HCT116 (cell line): Measurements from ENCODE around the gene FICD. TPM values are rescaled to one million over a fixed set of nuclear protein-coding genes. Genes with fewer than 3 reads are reported as not detected.

Source experiments
- ATAC-seq: fragments of 200-7000 bp; cut with Tn5 transposase; 2 replicates; pipeline ENCODE4 v1.9.1; 2020; ENCODE audit warnings: mild to moderate bottlenecking, moderate library complexity
- BruUV-seq: library from RNA; stranded (reverse); fragments of 400-500 nt; replicated peaks from 2 replicates; lab custom pipeline; 2021; lab: Mats Ljungman, UMichigan
- CTCF ChIA-PET: fragments of 300-600 bp; sonication (Branson Sonifier 250); formaldehyde crosslinking; loops from one replicate; lab custom pipeline; 2021; ENCODE audit warnings: antibody characterized with exemption; lab: Charles Lee
- POLR2A ChIA-PET: fragments of 300-600, 350-600 bp; sonication (Branson Sonifier 250); formaldehyde crosslinking; loops from one replicate; lab custom pipeline; 2021; ENCODE audit warnings: antibody characterized with exemption; lab: Charles Lee
- RAD21 ChIA-PET, 2 experiments: fragments of 300-600 bp; sonication (Branson Sonifier 250); formaldehyde crosslinking; loops; one replicate each; lab custom pipeline; 2023; ENCODE audit warnings: low total read pairs in 2 of 2; ENCODE audit not compliant: uncharacterized antibody in 2 of 2, unreplicated experiment in 2 of 2, low non-redundant PET in 1 of 2; lab: Charles Lee
- DNase-seq: peaks from one replicate; pipeline ENCODE4 v3.0.0-alpha.2; 2010; ENCODE audit warnings: low read depth, low spot score
- H2AFZ ChIP-seq: fragments of 200-600 bp; shearing (Covaris generic), sonication (generic); 2 replicates; pipeline ENCODE4 v1.6.1; 2017; ENCODE audit warnings: low read depth, mixed run types, mixed read lengths, antibody characterized with exemption, low read length; ENCODE audit not compliant: poor library complexity, severe bottlenecking
- H3K27ac ChIP-seq: 2 replicates; pipeline ENCODE4 v1.5.1; 2012; ENCODE audit warnings: low read depth, low read length
- H3K27me3 ChIP-seq: fragments of 200-600 bp; sonication (generic); 2 replicates; pipeline ENCODE4 v1.6.1; 2016; ENCODE audit warnings: mixed run types, low read length, mixed read lengths; ENCODE audit not compliant: insufficient read depth
- H3K36me3 ChIP-seq, 2 experiments: fragments of 200-500 bp in 1 of 2; fragments of 200-600 bp in 1 of 2; sonication (Bioruptor generic) in 1 of 2; sonication (generic) in 1 of 2; 2 replicates each; pipeline versions ENCODE4 v1.5.1 to v1.6.1; 2014 to 2016; ENCODE audit warnings: low read length in 2 of 2, inconsistent platforms in 1 of 2, mixed read lengths in 1 of 2, mixed run types in 1 of 2; ENCODE audit not compliant: insufficient read depth in 2 of 2, control insufficient read depth in 1 of 2
- H3K4me1 ChIP-seq, 2 experiments: fragments of 200-600 bp in 1 of 2; sonication (generic) in 1 of 2; 2 replicates each; pipeline versions ENCODE4 v1.5.1 to v1.6.1; 2012 to 2017; ENCODE audit warnings: low read length in 2 of 2, inconsistent platforms in 1 of 2, mild to moderate bottlenecking in 1 of 2, mixed read lengths in 1 of 2, mixed run types in 1 of 2, moderate library complexity in 1 of 2; ENCODE audit not compliant: insufficient read depth in 2 of 2, control insufficient read depth in 1 of 2
- H3K4me2 ChIP-seq: fragments of 200-600 bp; sonication (generic); 2 replicates; pipeline ENCODE4 v1.6.1; 2017; ENCODE audit warnings: mixed run types, low read length, mixed read lengths
- H3K4me3 ChIP-seq, 2 experiments: fragments of 200-600 bp in 1 of 2; sonication (generic) in 1 of 2; replicated peaks in 1 of 2; 2 replicates each; pipeline ENCODE4 v1.5.1; 2011 to 2016; ENCODE audit warnings: low read length in 2 of 2, control low read depth in 1 of 2, low read depth in 1 of 2, mild to moderate bottlenecking in 1 of 2, mixed read lengths in 1 of 2, mixed run types in 1 of 2
- H3K79me2 ChIP-seq: fragments of 200-600 bp; sonication (generic); 2 replicates; pipeline ENCODE4 v1.6.1; 2017; ENCODE audit warnings: mild to moderate bottlenecking, mixed run types, low read length, moderate library complexity, mixed read lengths; ENCODE audit not compliant: insufficient read depth
- H3K9ac ChIP-seq: fragments of 200-600 bp; sonication (generic); 2 replicates; pipeline ENCODE4 v1.6.1; 2016; ENCODE audit warnings: low read length, mixed read lengths
- H3K9me2 ChIP-seq: fragments of 200-600 bp; sonication (generic), shearing (Covaris generic); 2 replicates; pipeline ENCODE4 v1.6.1; 2017; ENCODE audit warnings: mixed run types, mild to moderate bottlenecking, moderate library complexity; ENCODE audit not compliant: insufficient read depth
- H3K9me3 ChIP-seq, 2 experiments: fragments of 200-500 bp in 1 of 2; fragments of 200-600 bp in 1 of 2; sonication (Bioruptor generic) in 1 of 2; sonication (generic) in 1 of 2; 2 replicates each; pipeline ENCODE4 v1.6.1; 2014 to 2017; ENCODE audit warnings: low read length in 2 of 2, mixed read lengths in 2 of 2, inconsistent platforms in 1 of 2, low read depth in 1 of 2, mild to moderate bottlenecking in 1 of 2, mixed run types in 1 of 2, moderate library complexity in 1 of 2; ENCODE audit not compliant: control insufficient read depth in 1 of 2, insufficient read depth in 1 of 2
- H4K20me1 ChIP-seq: fragments of 200-600 bp; sonication (generic), shearing (Covaris generic); 2 replicates; pipeline ENCODE4 v1.6.1; 2017; ENCODE audit warnings: mixed run types, mild to moderate bottlenecking, moderate library complexity; ENCODE audit not compliant: insufficient read depth
- ATF3 ChIP-seq: IDR thresholded peaks from 2 replicates; pipeline ENCODE4 v1.6.1; 2012
- CBX3 ChIP-seq: IDR thresholded peaks from 2 replicates; pipeline ENCODE4 v1.6.1; 2012; ENCODE audit warnings: low read depth
- CEBPB ChIP-seq: IDR thresholded peaks from 2 replicates; pipeline ENCODE4 v1.6.1; 2012; ENCODE audit warnings: low read depth
- EGR1 ChIP-seq: IDR thresholded peaks from 2 replicates; pipeline ENCODE4 v1.6.1; 2012; ENCODE audit warnings: low read depth
- EZH2 ChIP-seq: fragments of 200-600 bp; sonication (generic); IDR thresholded peaks from 2 replicates; pipeline ENCODE4 v1.6.1; 2017; ENCODE audit warnings: antibody characterized with exemption, mixed run types
- FOSL1 ChIP-seq: IDR thresholded peaks from 2 replicates; pipeline ENCODE4 v1.6.1; 2012; ENCODE audit warnings: low read depth
- JUND ChIP-seq: IDR thresholded peaks from 2 replicates; pipeline ENCODE4 v1.6.1; 2012
- POLR2AphosphoS5 ChIP-seq: IDR thresholded peaks from 2 replicates; pipeline ENCODE4 v1.6.1; 2011; ENCODE audit warnings: mild to moderate bottlenecking, low read depth, low read length, moderate library complexity
- SIN3A ChIP-seq: IDR thresholded peaks from 2 replicates; pipeline ENCODE4 v1.6.1; 2012; ENCODE audit warnings: low read depth
- SP1 ChIP-seq: IDR thresholded peaks from 2 replicates; pipeline ENCODE4 v1.6.1; 2012; ENCODE audit warnings: low read depth
- SRF ChIP-seq: IDR thresholded peaks from 2 replicates; pipeline ENCODE4 v1.6.1; 2012; ENCODE audit warnings: low read depth
- YY1 ChIP-seq: IDR thresholded peaks from 2 replicates; pipeline ENCODE4 v1.6.1; 2011; ENCODE audit warnings: low read length, low read depth, moderate library complexity, mild to moderate bottlenecking; ENCODE audit not compliant: insufficient replicate concordance; ENCODE audit errors: extremely low read depth
- ZNF274 ChIP-seq: fragments of 200-500 bp; sonication (Bioruptor generic); IDR thresholded peaks from 2 replicates; pipeline ENCODE4 v1.6.1; 2014; ENCODE audit warnings: mild to moderate bottlenecking, low read depth, low read length, inconsistent platforms
- intact Hi-C: fragments of 100-400 bp; cut with micrococcal nuclease; formaldehyde crosslinking; loops from 2 replicates; pipeline ENCODE4 v1.10.0; 2022
- total RNA-seq: library from RNA; stranded (reverse); gene quantifications from one replicate; pipeline ENCODE4 v1.2.1, GENCODE V29; 2021; ENCODE audit not compliant: unreplicated experiment
- TF ChIP-seq, protein P1 (sequence below): IDR thresholded peaks from 2 replicates; pipeline ENCODE4 v1.6.1; 2012; ENCODE audit warnings: low read depth
- TF ChIP-seq, protein P2 (sequence below), 3 experiments: fragments of 200-600 bp in 1 of 3; sonication (generic) in 1 of 3; IDR thresholded peaks in 2 of 3; conservative IDR thresholded peaks in 1 of 3; 2 replicates each; pipeline ENCODE4 v1.5.1; 2012 to 2017; ENCODE audit warnings: low read depth in 2 of 3, low read length in 2 of 3, antibody characterized with exemption in 1 of 3, borderline replicate concordance in 1 of 3, control low read depth in 1 of 3, mild to moderate bottlenecking in 1 of 3, mixed read lengths in 1 of 3, mixed run types in 1 of 3, moderate library complexity in 1 of 3; ENCODE audit not compliant: insufficient read depth in 1 of 3
- TF ChIP-seq, protein P3 (sequence below): IDR thresholded peaks from 2 replicates; pipeline ENCODE4 v1.6.1; 2012

FICD gene
- total RNA-seq, 1 experiment from 2014 or later = 5.1 TPM

- no peaks in the 10 kb centered on the region for H4K20me1 ChIP-seq
- no peak for ATAC-seq
- H3K9ac ChIP-seq = no peak overlapping the region
- no peaks in the 10 kb centered on the region for H3K36me3 ChIP-seq
- no peak for DNase-seq
- intact Hi-C loops = loop anchor here (5.0 kb wide), 1 partner anchor 594 kb away; no protein-coding TSS in a partner anchor
- CTCF ChIA-PET = interaction anchor here (1.2 to 2.1 kb wide), 2 partner anchors 446 to 448 kb away, joined by 3 to 7 read pairs; no protein-coding TSS in a partner anchor
- BruUV-seq = no TSS peak
- no peak overlapping the region for H3K4me3 ChIP-seq
- RAD21 ChIA-PET = interaction anchor here in 1 of 2 experiments (0.6 kb wide), 1 partner anchor 304 kb away, joined by 3 read pairs; no protein-coding TSS in a partner anchor
- H2AFZ ChIP-seq = no peak overlapping the region
- peaks cover 0 to 11% of the 10 kb centered on the region in 2 experiments; a peak in 2 of 4 replicates for H3K4me1 ChIP-seq
- no peak overlapping the region for H3K27ac ChIP-seq
- no peaks in the 10 kb centered on the region for H3K9me2 ChIP-seq
- H3K27me3 ChIP-seq = no peaks in the 10 kb centered on the region
- H3K4me2 ChIP-seq = no peak overlapping the region
- POLR2A ChIA-PET = no interaction called here
- H3K79me2 ChIP-seq = no peaks in the 10 kb centered on the region
- TF ChIP-seq YY1 (no peak), SRF (no peak), SIN3A (no peak), SP1 (no peak), EZH2 (no peak), FOSL1 (no peak), CBX3 (no peak), ZNF274 (no peak), ATF3 (no peak), EGR1 (no peak), JUND (no peak), CEBPB (no peak), POLR2AphosphoS5 (no peak)
- TF ChIP-seq, protein P1, sequence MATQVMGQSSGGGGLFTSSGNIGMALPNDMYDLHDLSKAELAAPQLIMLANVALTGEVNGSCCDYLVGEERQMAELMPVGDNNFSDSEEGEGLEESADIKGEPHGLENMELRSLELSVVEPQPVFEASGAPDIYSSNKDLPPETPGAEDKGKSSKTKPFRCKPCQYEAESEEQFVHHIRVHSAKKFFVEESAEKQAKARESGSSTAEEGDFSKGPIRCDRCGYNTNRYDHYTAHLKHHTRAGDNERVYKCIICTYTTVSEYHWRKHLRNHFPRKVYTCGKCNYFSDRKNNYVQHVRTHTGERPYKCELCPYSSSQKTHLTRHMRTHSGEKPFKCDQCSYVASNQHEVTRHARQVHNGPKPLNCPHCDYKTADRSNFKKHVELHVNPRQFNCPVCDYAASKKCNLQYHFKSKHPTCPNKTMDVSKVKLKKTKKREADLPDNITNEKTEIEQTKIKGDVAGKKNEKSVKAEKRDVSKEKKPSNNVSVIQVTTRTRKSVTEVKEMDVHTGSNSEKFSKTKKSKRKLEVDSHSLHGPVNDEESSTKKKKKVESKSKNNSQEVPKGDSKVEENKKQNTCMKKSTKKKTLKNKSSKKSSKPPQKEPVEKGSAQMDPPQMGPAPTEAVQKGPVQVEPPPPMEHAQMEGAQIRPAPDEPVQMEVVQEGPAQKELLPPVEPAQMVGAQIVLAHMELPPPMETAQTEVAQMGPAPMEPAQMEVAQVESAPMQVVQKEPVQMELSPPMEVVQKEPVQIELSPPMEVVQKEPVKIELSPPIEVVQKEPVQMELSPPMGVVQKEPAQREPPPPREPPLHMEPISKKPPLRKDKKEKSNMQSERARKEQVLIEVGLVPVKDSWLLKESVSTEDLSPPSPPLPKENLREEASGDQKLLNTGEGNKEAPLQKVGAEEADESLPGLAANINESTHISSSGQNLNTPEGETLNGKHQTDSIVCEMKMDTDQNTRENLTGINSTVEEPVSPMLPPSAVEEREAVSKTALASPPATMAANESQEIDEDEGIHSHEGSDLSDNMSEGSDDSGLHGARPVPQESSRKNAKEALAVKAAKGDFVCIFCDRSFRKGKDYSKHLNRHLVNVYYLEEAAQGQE = no peak
- TF ChIP-seq, protein P2, sequence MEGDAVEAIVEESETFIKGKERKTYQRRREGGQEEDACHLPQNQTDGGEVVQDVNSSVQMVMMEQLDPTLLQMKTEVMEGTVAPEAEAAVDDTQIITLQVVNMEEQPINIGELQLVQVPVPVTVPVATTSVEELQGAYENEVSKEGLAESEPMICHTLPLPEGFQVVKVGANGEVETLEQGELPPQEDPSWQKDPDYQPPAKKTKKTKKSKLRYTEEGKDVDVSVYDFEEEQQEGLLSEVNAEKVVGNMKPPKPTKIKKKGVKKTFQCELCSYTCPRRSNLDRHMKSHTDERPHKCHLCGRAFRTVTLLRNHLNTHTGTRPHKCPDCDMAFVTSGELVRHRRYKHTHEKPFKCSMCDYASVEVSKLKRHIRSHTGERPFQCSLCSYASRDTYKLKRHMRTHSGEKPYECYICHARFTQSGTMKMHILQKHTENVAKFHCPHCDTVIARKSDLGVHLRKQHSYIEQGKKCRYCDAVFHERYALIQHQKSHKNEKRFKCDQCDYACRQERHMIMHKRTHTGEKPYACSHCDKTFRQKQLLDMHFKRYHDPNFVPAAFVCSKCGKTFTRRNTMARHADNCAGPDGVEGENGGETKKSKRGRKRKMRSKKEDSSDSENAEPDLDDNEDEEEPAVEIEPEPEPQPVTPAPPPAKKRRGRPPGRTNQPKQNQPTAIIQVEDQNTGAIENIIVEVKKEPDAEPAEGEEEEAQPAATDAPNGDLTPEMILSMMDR (IDR thresholded peaks at IDR 0.05 in 2 of 3, conservative IDR thresholded peaks at IDR 0.05 in 1 of 3; ENCODE audit: borderline replicate concordance in 1 of 3, insufficient read depth in 1 of 3, low read depth in 2 of 3, low read length in 2 of 3) = no peak
- TF ChIP-seq, protein P3, sequence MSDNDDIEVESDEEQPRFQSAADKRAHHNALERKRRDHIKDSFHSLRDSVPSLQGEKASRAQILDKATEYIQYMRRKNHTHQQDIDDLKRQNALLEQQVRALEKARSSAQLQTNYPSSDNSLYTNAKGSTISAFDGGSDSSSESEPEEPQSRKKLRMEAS = no peak
- H3K9me3 ChIP-seq = no peaks in the 10 kb centered on the region
Measured at GRCh38 chr12:108510836-108511235, 4.2 kb upstream of the FICD start.
